ENCODE measurements around the gene XXYLT1. TPM values are rescaled to one million over a fixed set of nuclear protein-coding genes. Genes with fewer than 3 reads are reported as not detected.

Gene XXYLT1
- polyA plus RNA-seq, 4 donors, result 0.81 to 11.7 (median 4.6) TPM

- no peak overlapping the region for H3K4me3 ChIP-seq (ENCODE audit: low read depth in 1 of 3, low read length in 3 of 3)
- H3K9me3 ChIP-seq (ENCODE audit: control insufficient read depth in 2 of 2, insufficient read depth in 1 of 2, low read depth in 1 of 2, low read length in 1 of 2), result peaks cover 0 to 5% of the 10 kb centered on the region in 2 donors
- DNase-seq, result no peak
- no peaks in the 10 kb centered on the region for H3K36me3 ChIP-seq (ENCODE audit: control insufficient read depth in 3 of 3, insufficient read depth in 2 of 3, low read depth in 1 of 3, low read length in 3 of 3)
- H3K27ac ChIP-seq (ENCODE audit: low read depth in 1 of 3, low read length in 2 of 3), result no peak overlapping the region
- no peak for FAIRE-seq
- whole genome bisulfite sequencing, 3 donors, result 94 to 95% (median 95%) methylated on average over 22 of the region's 22 CpGs
- peaks cover 0 to 8% (median 0%) of the 10 kb centered on the region in 3 donors for H3K4me1 ChIP-seq (ENCODE audit: control insufficient read depth in 3 of 3, insufficient read depth in 2 of 3, low read depth in 1 of 3, low read length in 2 of 3)
- H3K27me3 ChIP-seq (ENCODE audit: control insufficient read depth in 3 of 3, insufficient read depth in 3 of 3, low read length in 3 of 3), result no peaks in the 10 kb centered on the region
These were observed 58.8 kb downstream of the XXYLT1 start for GRCh38 chr3:195212033-195212748.

GRCh38 chr3:195210266-195210973, 60.5 kb downstream of the XXYLT1 start:
- H3K27ac ChIP-seq (ENCODE audit: low read depth in 1 of 3, low read length in 2 of 3), result peak overlapping the region in 2 of 3 donors; percentile 78 to 94
- H3K27me3 ChIP-seq (ENCODE audit: control insufficient read depth in 3 of 3, insufficient read depth in 3 of 3, low read length in 3 of 3), result no peaks in the 10 kb centered on the region
- FAIRE-seq (no peak), DNase-seq (no peak)
- peaks cover 0 to 8% (median 0%) of the 10 kb centered on the region in 3 donors for H3K4me1 ChIP-seq (ENCODE audit: control insufficient read depth in 3 of 3, insufficient read depth in 2 of 3, low read depth in 1 of 3, low read length in 2 of 3)
- WGBS, 3 donors, result 29 to 44% (median 44%) methylated on average over 13 of the region's 13 CpGs
- no peaks in the 10 kb centered on the region for H3K36me3 ChIP-seq (ENCODE audit: control insufficient read depth in 3 of 3, insufficient read depth in 2 of 3, low read depth in 1 of 3, low read length in 3 of 3)
- H3K9me3 ChIP-seq (ENCODE audit: control insufficient read depth in 2 of 2, insufficient read depth in 1 of 2, low read depth in 1 of 2, low read length in 1 of 2), result peaks cover 0 to 7% of the 10 kb centered on the region in 2 donors
- H3K4me3 ChIP-seq (ENCODE audit: low read depth in 1 of 3, low read length in 3 of 3), result no peak overlapping the region

GRCh38 chr3:195209847-195210265, 61.1 kb downstream of the XXYLT1 start:
- H3K27me3 ChIP-seq (ENCODE audit: control insufficient read depth in 3 of 3, insufficient read depth in 3 of 3, low read length in 3 of 3), result no peaks in the 10 kb centered on the region
- no peak overlapping the region for H3K4me3 ChIP-seq (ENCODE audit: low read depth in 1 of 3, low read length in 3 of 3)
- DNase-seq (no peak), FAIRE-seq (no peak)
- peaks cover 0 to 8% (median 0%) of the 10 kb centered on the region in 3 donors for H3K4me1 ChIP-seq (ENCODE audit: control insufficient read depth in 3 of 3, insufficient read depth in 2 of 3, low read depth in 1 of 3, low read length in 2 of 3)
- 58 to 70% (median 64%) methylated on average over 12 of the region's 12 CpGs for WGBS, 3 donors
- H3K27ac ChIP-seq (ENCODE audit: low read depth in 1 of 3, low read length in 2 of 3), result peak overlapping the region in 2 of 3 donors; percentile 78 to 94
- peaks cover 0 to 7% of the 10 kb centered on the region in 2 donors for H3K9me3 ChIP-seq (ENCODE audit: control insufficient read depth in 2 of 2, insufficient read depth in 1 of 2, low read depth in 1 of 2, low read length in 1 of 2)
- H3K36me3 ChIP-seq (ENCODE audit: control insufficient read depth in 3 of 3, insufficient read depth in 2 of 3, low read depth in 1 of 3, low read length in 3 of 3), result no peaks in the 10 kb centered on the region

- Histone ChIP-seq H3K4me1 (ENCODE audit: control insufficient read depth in 3 of 3, insufficient read depth in 2 of 3, low read depth in 1 of 3, low read length in 2 of 3) (peaks cover 0 to 8% (median 0%) of the 10 kb centered on the region in 3 donors), H3K27me3 (ENCODE audit: control insufficient read depth in 3 of 3, insufficient read depth in 3 of 3, low read length in 3 of 3) (no peaks in the 10 kb centered on the region), H3K27ac (ENCODE audit: low read depth in 1 of 3, low read length in 2 of 3) (peak overlapping the region in 2 of 3 donors; percentile 78 to 94), H3K36me3 (ENCODE audit: control insufficient read depth in 3 of 3, insufficient read depth in 2 of 3, low read depth in 1 of 3, low read length in 3 of 3) (no peaks in the 10 kb centered on the region), H3K9me3 (ENCODE audit: control insufficient read depth in 2 of 2, insufficient read depth in 1 of 2, low read depth in 1 of 2, low read length in 1 of 2) (peaks cover 0 to 7% of the 10 kb centered on the region in 2 donors), H3K4me3 (ENCODE audit: low read depth in 1 of 3, low read length in 3 of 3) (no peak overlapping the region)
- FAIRE-seq, result no peak
- DNase-seq, result no peak
- WGBS, 3 donors, result 79 to 91% (median 87%) methylated on average over 29 of the region's 29 CpGs
These were observed 61.7 kb downstream of the XXYLT1 start for GRCh38 chr3:195209083-195209846.

- H3K4me1 ChIP-seq (ENCODE audit: control insufficient read depth in 3 of 3, insufficient read depth in 2 of 3, low read depth in 1 of 3, low read length in 2 of 3), result peaks cover 0 to 8% (median 0%) of the 10 kb centered on the region in 3 donors
- peaks cover 0 to 7% of the 10 kb centered on the region in 2 donors for H3K9me3 ChIP-seq (ENCODE audit: control insufficient read depth in 2 of 2, insufficient read depth in 1 of 2, low read depth in 1 of 2, low read length in 1 of 2)
- no peak for DNase-seq
- no peaks in the 10 kb centered on the region for H3K27me3 ChIP-seq (ENCODE audit: control insufficient read depth in 3 of 3, insufficient read depth in 3 of 3, low read length in 3 of 3)
- H3K36me3 ChIP-seq (ENCODE audit: control insufficient read depth in 3 of 3, insufficient read depth in 2 of 3, low read depth in 1 of 3, low read length in 3 of 3), result no peaks in the 10 kb centered on the region
- H3K27ac ChIP-seq (ENCODE audit: low read depth in 1 of 3, low read length in 2 of 3), result peak overlapping the region in 2 of 3 donors; percentile 78 to 94
- WGBS, 3 donors, result 87 to 92% (median 91%) methylated on average over 7 of the region's 7 CpGs
- FAIRE-seq, result no peak
- no peak overlapping the region for H3K4me3 ChIP-seq (ENCODE audit: low read depth in 1 of 3, low read length in 3 of 3)
These were observed 62.3 kb downstream of the XXYLT1 start for GRCh38 chr3:195208631-195209030.

- H3K4me1 ChIP-seq (ENCODE audit: control insufficient read depth in 3 of 3, insufficient read depth in 2 of 3, low read depth in 1 of 3, low read length in 2 of 3), result peaks cover 0 to 8% (median 0%) of the 10 kb centered on the region in 3 donors
- H3K9me3 ChIP-seq (ENCODE audit: control insufficient read depth in 2 of 2, insufficient read depth in 1 of 2, low read depth in 1 of 2, low read length in 1 of 2), result peaks cover 0 to 7% of the 10 kb centered on the region in 2 donors
- no peaks in the 10 kb centered on the region for H3K27me3 ChIP-seq (ENCODE audit: control insufficient read depth in 3 of 3, insufficient read depth in 3 of 3, low read length in 3 of 3)
- FAIRE-seq (no peak), DNase-seq (no peak)
- H3K27ac ChIP-seq (ENCODE audit: low read depth in 1 of 3, low read length in 2 of 3), result peak overlapping the region in 1 of 3 donors; percentile 9
- no peak overlapping the region for H3K4me3 ChIP-seq (ENCODE audit: low read depth in 1 of 3, low read length in 3 of 3)
- 79 to 84% (median 80%) methylated on average over 9 of the region's 9 CpGs for WGBS, 3 donors
- H3K36me3 ChIP-seq (ENCODE audit: control insufficient read depth in 3 of 3, insufficient read depth in 2 of 3, low read depth in 1 of 3, low read length in 3 of 3), result no peaks in the 10 kb centered on the region
These were observed 62.8 kb downstream of the XXYLT1 start for GRCh38 chr3:195208183-195208582.

GRCh38 chr3:195207731-195208130, 63.2 kb downstream of the XXYLT1 start:
- peaks cover 0 to 8% (median 0%) of the 10 kb centered on the region in 3 donors for H3K4me1 ChIP-seq (ENCODE audit: control insufficient read depth in 3 of 3, insufficient read depth in 2 of 3, low read depth in 1 of 3, low read length in 2 of 3)
- H3K9me3 ChIP-seq (ENCODE audit: control insufficient read depth in 2 of 2, insufficient read depth in 1 of 2, low read depth in 1 of 2, low read length in 1 of 2), result peaks cover 0 to 7% of the 10 kb centered on the region in 2 donors
- DNase-seq, result no peak
- no peak overlapping the region for H3K4me3 ChIP-seq (ENCODE audit: low read depth in 1 of 3, low read length in 3 of 3)
- H3K36me3 ChIP-seq (ENCODE audit: control insufficient read depth in 3 of 3, insufficient read depth in 2 of 3, low read depth in 1 of 3, low read length in 3 of 3), result no peaks in the 10 kb centered on the region
- WGBS, 3 donors, result 65 to 82% (median 74%) methylated on average over 3 of the region's 3 CpGs
- FAIRE-seq, result no peak
- peak overlapping the region in 1 of 3 donors; percentile 2 for H3K27ac ChIP-seq (ENCODE audit: low read depth in 1 of 3, low read length in 2 of 3)
- no peaks in the 10 kb centered on the region for H3K27me3 ChIP-seq (ENCODE audit: control insufficient read depth in 3 of 3, insufficient read depth in 3 of 3, low read length in 3 of 3)

- Histone ChIP-seq H3K9me3 (ENCODE audit: control insufficient read depth in 2 of 2, insufficient read depth in 1 of 2, low read depth in 1 of 2, low read length in 1 of 2) (peaks cover 0 to 7% of the 10 kb centered on the region in 2 donors), H3K27ac (ENCODE audit: low read depth in 1 of 3, low read length in 2 of 3) (no peak overlapping the region), H3K27me3 (ENCODE audit: control insufficient read depth in 3 of 3, insufficient read depth in 3 of 3, low read length in 3 of 3) (no peaks in the 10 kb centered on the region), H3K4me1 (ENCODE audit: control insufficient read depth in 3 of 3, insufficient read depth in 2 of 3, low read depth in 1 of 3, low read length in 2 of 3) (peaks cover 0 to 8% (median 0%) of the 10 kb centered on the region in 3 donors), H3K4me3 (ENCODE audit: low read depth in 1 of 3, low read length in 3 of 3) (no peak overlapping the region), H3K36me3 (ENCODE audit: control insufficient read depth in 3 of 3, insufficient read depth in 2 of 3, low read depth in 1 of 3, low read length in 3 of 3) (no peaks in the 10 kb centered on the region)
- 93 to 97% (median 95%) methylated on average over 9 of the region's 9 CpGs for WGBS, 3 donors
- no peak for DNase-seq
- no peak for FAIRE-seq
These were observed 63.9 kb downstream of the XXYLT1 start for GRCh38 chr3:195207056-195207455.

Data from small intestine (tissue), 7 donors.